Tibial nerve (tissue), 4 donors: Measurements from ENCODE around the gene OR9A4.

ENCODE experiments used
- CTCF ChIP-seq, 5 experiments: fragments of 200-600 bp in 3 of 5; fragments of 450-650 bp in 2 of 5; sonication (generic) in 3 of 5; IDR thresholded peaks; one replicate each; pipeline ENCODE4 v1.5.1; 2016 to 2019; ENCODE audit warnings: antibody characterized with exemption in 5 of 5, mild to moderate bottlenecking in 3 of 5, moderate library complexity in 2 of 5
- EP300 ChIP-seq, 2 donors: sonication (generic); formaldehyde crosslinking; IDR thresholded peaks; one replicate each; pipeline ENCODE4 v1.6.1; 2017; ENCODE audit warnings: antibody characterized with exemption in 2 of 2, mild to moderate bottlenecking in 1 of 2
- POLR2A ChIP-seq, 2 donors: fragments of 450-650 bp; IDR thresholded peaks; one replicate each; pipeline ENCODE4 v1.6.1; 2017; ENCODE audit warnings: antibody characterized with exemption in 2 of 2, mild to moderate bottlenecking in 2 of 2, moderate library complexity in 2 of 2

- no peak for TF ChIP-seq CTCF (IDR thresholded peaks at IDR 0.05)
- no peak for TF ChIP-seq EP300 (IDR thresholded peaks at IDR 0.05)
- no peak for TF ChIP-seq POLR2A (IDR thresholded peaks at IDR 0.05)
Observed at GRCh38 chr7:141866974-141867373, 49.2 kb upstream of the OR9A4 start.
